HepG2 (cell line): ENCODE results near the gene ZNF264. TPM values are rescaled to one million over a fixed set of nuclear protein-coding genes. Genes with fewer than 3 reads are reported as not detected.

ENCODE experiments used
- ATAC-seq: fragments of 200-7000 bp; cut with Tn5 transposase; 3 replicates; pipeline ENCODE4 v1.9.1; 2020; ENCODE audit warnings: mild to moderate bottlenecking, moderate library complexity
- BruUV-seq: library from RNA; stranded (reverse); fragments of 400-500 nt; replicated peaks from 2 replicates; lab custom pipeline; 2021; lab: Mats Ljungman, UMichigan
- CTCF ChIA-PET: fragments of 300-600 bp; formaldehyde crosslinking; extraction: SDS; loops from one replicate; lab custom pipeline; 2021; ENCODE audit warnings: low total read pairs, inconsistent platforms, low intra/inter-chr PET ratio; lab: Yijun Ruan, JAX
- POLR2A ChIA-PET: fragments of 350-600 bp; sonication (Branson Sonifier 250); formaldehyde crosslinking; loops from one replicate; lab custom pipeline; 2020; ENCODE audit warnings: antibody characterized with exemption, inconsistent platforms; lab: Yijun Ruan, JAX
- DNase-seq: peaks from one replicate; pipeline ENCODE4 v3.0.0-alpha.2; 2015; ENCODE audit warnings: low spot score
- FAIRE-seq: peaks from 3 replicates; lab custom pipeline; 2011; peaks lifted over from hg19 to GRCh38; lab: Jason Lieb, UNC
- H2AFZ ChIP-seq: one replicate; pipeline ENCODE4 v1.6.1; 2011; ENCODE audit warnings: low read length, inconsistent platforms
- H3K27ac ChIP-seq: fragments of 300-600 bp; 3 replicates; pipeline ENCODE4 v1.8.0; 2011; ENCODE audit warnings: mixed run types, mild to moderate bottlenecking, mixed read lengths, low read length, inconsistent platforms; ENCODE audit not compliant: insufficient read depth; ENCODE audit errors: extremely low read length
- H3K27me3 ChIP-seq, 2 experiments: fragments of 200-600 bp in 1 of 2; 2 replicates in 1 of 2; 3 replicates in 1 of 2; pipeline versions ENCODE4 v1.6.0 to v1.8.0; 2011; ENCODE audit warnings: low read length in 2 of 2, mild to moderate bottlenecking in 2 of 2, moderate library complexity in 2 of 2, inconsistent platforms in 1 of 2; ENCODE audit not compliant: insufficient read depth in 2 of 2, control insufficient read depth in 1 of 2
- H3K36me3 ChIP-seq, 2 experiments: fragments of 200-600 bp in 1 of 2; replicated peaks in 1 of 2; 2 replicates in 1 of 2; 3 replicates in 1 of 2; pipeline versions ENCODE4 v1.5.1 to v1.8.0; 2011; ENCODE audit warnings: low read length in 2 of 2, inconsistent platforms in 1 of 2; ENCODE audit not compliant: insufficient read depth in 2 of 2, control insufficient read depth in 1 of 2
- H3K4me1 ChIP-seq: 2 replicates; pipeline ENCODE4 v1.5.1; 2012; ENCODE audit warnings: low read length, inconsistent platforms; ENCODE audit not compliant: insufficient read depth
- H3K4me2 ChIP-seq: 2 replicates; pipeline ENCODE4 v1.6.0; 2011; ENCODE audit warnings: low read depth, low read length, inconsistent platforms
- H3K4me3 ChIP-seq, 3 experiments: fragments of 200-600 bp in 1 of 3; sonication (generic), shearing (Covaris generic) in 1 of 3; replicated peaks in 1 of 3; 2 replicates each; pipeline ENCODE4 v1.5.1; 2011 to 2016; ENCODE audit warnings: low read length in 3 of 3, inconsistent platforms in 2 of 3, low read depth in 2 of 3, mild to moderate bottlenecking in 2 of 3, control low read depth in 1 of 3, mixed read lengths in 1 of 3; ENCODE audit not compliant: insufficient read depth in 1 of 3
- H3K79me2 ChIP-seq: one replicate; pipeline ENCODE4 v1.6.1; 2011; ENCODE audit warnings: low read length, inconsistent platforms; ENCODE audit not compliant: insufficient read depth
- H3K9ac ChIP-seq: 2 replicates; pipeline ENCODE4 v1.6.0; 2011; ENCODE audit warnings: mild to moderate bottlenecking, low read depth, low read length, inconsistent platforms; ENCODE audit not compliant: insufficient read depth
- H3K9me3 ChIP-seq: 2 replicates; pipeline ENCODE4 v1.5.1; 2012; ENCODE audit warnings: mild to moderate bottlenecking, low read length
- H4K20me1 ChIP-seq: 2 replicates; pipeline ENCODE4 v1.6.0; 2011; ENCODE audit warnings: inconsistent platforms, mild to moderate bottlenecking, low read length, moderate library complexity; ENCODE audit not compliant: insufficient read depth
- AGO2 ChIP-seq: fragments of 200-400 bp; formaldehyde crosslinking; optimal IDR thresholded peaks from 2 replicates; pipeline ENCODE3; 2017; ENCODE audit warnings: mild to moderate bottlenecking, low read depth, low read length, moderate library complexity
- HBP1 ChIP-seq: IDR thresholded peaks from 2 replicates; pipeline ENCODE4 v1.6.1; 2016; ENCODE audit warnings: low read depth, control low read depth
- PAXIP1 ChIP-seq: sonication (generic); formaldehyde crosslinking; conservative IDR thresholded peaks from 2 replicates; pipeline ENCODE4 v1.4.0; 2020; ENCODE audit warnings: mild to moderate bottlenecking, missing genetic modification reagents, moderate library complexity
- SATB2 ChIP-seq: sonication (generic); formaldehyde crosslinking; IDR thresholded peaks from 2 replicates; pipeline ENCODE4 v1.5.0; 2020; ENCODE audit warnings: missing genetic modification reagents
- SMAD9 ChIP-seq: sonication (generic); formaldehyde crosslinking; IDR thresholded peaks from 2 replicates; pipeline ENCODE4 v1.5.1; 2020; ENCODE audit warnings: mild to moderate bottlenecking, missing genetic modification reagents
- SRSF1 ChIP-seq: fragments of 200-400 bp; formaldehyde crosslinking; optimal IDR thresholded peaks from 2 replicates; pipeline ENCODE3; 2017; ENCODE audit warnings: mild to moderate bottlenecking, low read depth, low read length, moderate library complexity
- TIGD3 ChIP-seq: sonication (generic); formaldehyde crosslinking; IDR thresholded peaks from 2 replicates; pipeline ENCODE4 v1.5.1; 2020; ENCODE audit warnings: mild to moderate bottlenecking, missing genetic modification reagents, borderline replicate concordance
- ZNF7 ChIP-seq: IDR thresholded peaks from 2 replicates; pipeline ENCODE4 v1.6.1; 2016; ENCODE audit warnings: missing biosample characterization, missing genetic modification reagents
- WGBS: methylation state at CpG from one replicate; pipeline ENCODE4 v1.1.6; 2017; ENCODE audit warnings: low lambda C conversion rate; 5-methylcytosine and 5-hydroxymethylcytosine counted together
- in situ Hi-C: cut with HindIII; loops from 2 replicates; pipeline ENCODE4 v1.10.0; 2017; ENCODE audit warnings: low pct_unique_long_range_greater_than_20kb; ENCODE audit not compliant: extremely low pct_ligation_motif_present
- intact Hi-C: fragments of 100-400 bp; cut with micrococcal nuclease; formaldehyde crosslinking; loops from one replicate; pipeline ENCODE4 v1.10.0; 2022; ENCODE audit not compliant: unreplicated experiment
- polyA plus RNA-seq, 8 experiments: library from polyadenylated mRNA; depleted of rRNA in 3 of 8; stranded (reverse) in 7 of 8; unstranded in 1 of 8; fragments of >200 nt; fragmentation: Illumina TruSeq in 4 of 8; extraction: Trizol in 4 of 8; gene quantifications; 2 replicates each; pipeline versions ENCODE4 v1.2.1 to v1.2.3, GENCODE V29; 2011 to 2016; ENCODE audit warnings: low read depth in 4 of 8, missing spikeins in 1 of 8, mixed read lengths in 1 of 8; ENCODE audit not compliant: insufficient read depth in 1 of 8
- total RNA-seq, 5 experiments: library from RNA; depleted of rRNA; stranded (reverse); fragments of >200 nt; fragmentation: Illumina TruSeq; extraction: Trizol; gene quantifications; 2 replicates each; pipeline ENCODE4 v1.2.3, GENCODE V29; 2016; ENCODE audit warnings: low read depth in 1 of 5
- TF ChIP-seq, protein P1 (sequence below): sonication (generic); formaldehyde crosslinking; IDR thresholded peaks from 2 replicates; pipeline ENCODE4 v1.4.0; 2020; ENCODE audit warnings: missing genetic modification reagents, borderline replicate concordance

ZNF264 gene
- total and polyA plus RNA-seq, 2 of the 13 experiments (the other 11 are each of a cell fraction or from before 2014, with no cell fraction given): 3.5 to 17.6 TPM

DNA sequence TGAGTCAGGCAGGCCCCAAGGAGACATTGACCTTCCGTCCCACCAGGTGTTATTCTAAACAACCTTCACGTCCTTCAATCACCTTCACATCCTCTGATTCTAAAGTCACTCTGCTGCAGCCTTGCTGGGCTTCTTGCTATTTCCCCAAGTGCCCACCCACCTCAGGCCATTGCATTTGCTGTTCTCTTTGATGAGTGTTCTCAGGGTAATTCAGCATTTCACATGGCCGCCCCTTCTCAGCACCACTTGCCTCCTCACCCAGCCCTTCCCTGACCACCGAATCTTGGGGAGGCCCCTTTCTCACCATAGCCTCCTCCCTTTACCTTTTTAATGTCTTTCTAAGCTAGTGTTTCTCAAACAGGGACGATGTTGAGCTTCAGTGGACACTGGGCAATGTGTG, 53.8 kb downstream of the ZNF264 start (continued):
- TF ChIP-seq, protein P1, sequence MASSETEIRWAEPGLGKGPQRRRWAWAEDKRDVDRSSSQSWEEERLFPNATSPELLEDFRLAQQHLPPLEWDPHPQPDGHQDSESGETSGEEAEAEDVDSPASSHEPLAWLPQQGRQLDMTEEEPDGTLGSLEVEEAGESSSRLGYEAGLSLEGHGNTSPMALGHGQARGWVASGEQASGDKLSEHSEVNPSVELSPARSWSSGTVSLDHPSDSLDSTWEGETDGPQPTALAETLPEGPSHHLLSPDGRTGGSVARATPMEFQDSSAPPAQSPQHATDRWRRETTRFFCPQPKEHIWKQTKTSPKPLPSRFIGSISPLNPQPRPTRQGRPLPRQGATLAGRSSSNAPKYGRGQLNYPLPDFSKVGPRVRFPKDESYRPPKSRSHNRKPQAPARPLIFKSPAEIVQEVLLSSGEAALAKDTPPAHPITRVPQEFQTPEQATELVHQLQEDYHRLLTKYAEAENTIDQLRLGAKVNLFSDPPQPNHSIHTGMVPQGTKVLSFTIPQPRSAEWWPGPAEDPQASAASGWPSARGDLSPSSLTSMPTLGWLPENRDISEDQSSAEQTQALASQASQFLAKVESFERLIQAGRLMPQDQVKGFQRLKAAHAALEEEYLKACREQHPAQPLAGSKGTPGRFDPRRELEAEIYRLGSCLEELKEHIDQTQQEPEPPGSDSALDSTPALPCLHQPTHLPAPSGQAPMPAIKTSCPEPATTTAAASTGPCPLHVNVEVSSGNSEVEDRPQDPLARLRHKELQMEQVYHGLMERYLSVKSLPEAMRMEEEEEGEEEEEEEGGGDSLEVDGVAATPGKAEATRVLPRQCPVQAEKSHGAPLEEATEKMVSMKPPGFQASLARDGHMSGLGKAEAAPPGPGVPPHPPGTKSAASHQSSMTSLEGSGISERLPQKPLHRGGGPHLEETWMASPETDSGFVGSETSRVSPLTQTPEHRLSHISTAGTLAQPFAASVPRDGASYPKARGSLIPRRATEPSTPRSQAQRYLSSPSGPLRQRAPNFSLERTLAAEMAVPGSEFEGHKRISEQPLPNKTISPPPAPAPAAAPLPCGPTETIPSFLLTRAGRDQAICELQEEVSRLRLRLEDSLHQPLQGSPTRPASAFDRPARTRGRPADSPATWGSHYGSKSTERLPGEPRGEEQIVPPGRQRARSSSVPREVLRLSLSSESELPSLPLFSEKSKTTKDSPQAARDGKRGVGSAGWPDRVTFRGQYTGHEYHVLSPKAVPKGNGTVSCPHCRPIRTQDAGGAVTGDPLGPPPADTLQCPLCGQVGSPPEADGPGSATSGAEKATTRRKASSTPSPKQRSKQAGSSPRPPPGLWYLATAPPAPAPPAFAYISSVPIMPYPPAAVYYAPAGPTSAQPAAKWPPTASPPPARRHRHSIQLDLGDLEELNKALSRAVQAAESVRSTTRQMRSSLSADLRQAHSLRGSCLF (CRISPR knock-in tag): no peak
- TF ChIP-seq ZNF7 (CRISPR knock-in tag) (no peak), SRSF1 (no peak), HBP1 (CRISPR knock-in tag) (no peak)

DNA sequence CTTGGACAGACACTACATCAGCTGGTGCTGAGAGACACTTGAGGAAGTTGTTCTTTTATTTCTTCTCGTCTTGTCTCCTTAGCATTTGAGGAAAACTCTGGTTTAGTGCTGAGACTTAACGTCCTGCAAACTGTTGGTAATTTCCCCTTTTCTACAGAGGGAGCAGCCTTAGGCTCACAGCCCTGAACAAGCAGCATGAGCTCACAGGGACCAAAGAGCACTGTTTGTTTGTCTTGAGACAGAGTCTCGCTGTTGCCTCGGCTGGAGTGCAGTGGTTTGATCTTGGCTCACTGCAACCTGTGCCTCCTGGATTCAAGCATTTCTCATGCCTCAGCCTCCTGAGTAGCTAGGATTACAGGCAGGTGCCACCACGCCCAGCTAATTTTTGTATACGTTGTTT, 54.7 kb downstream of the ZNF264 start:
- peaks cover 46% of the 10 kb centered on the region for H3K4me1 ChIP-seq
- in situ Hi-C loops (no loop called here), intact Hi-C loops (no loop called here)
- no peak overlapping the region for H2AFZ ChIP-seq
- peak overlapping the region; percentile 59 for H3K27ac ChIP-seq
- H3K4me3 ChIP-seq: peak overlapping the region in 1 of 3 experiments; percentile 18; a peak in 1 of 6 replicates
- DNase-seq: peak; percentile 79
- no peaks in the 10 kb centered on the region for H4K20me1 ChIP-seq
- peaks cover 27% of the 10 kb centered on the region for H3K79me2 ChIP-seq
- peak overlapping the region; percentile 55 for H3K4me2 ChIP-seq
- H3K36me3 ChIP-seq: peaks cover 9 to 42% of the 10 kb centered on the region in 2 experiments
- H3K9ac ChIP-seq: peak overlapping the region; percentile 33; the same call in 1 of the 2 replicates
- FAIRE-seq: peak; percentile 99
- 12% methylated on average over 6 of the region's 6 CpGs for WGBS
- no peaks in the 10 kb centered on the region for H3K9me3 ChIP-seq
- CTCF ChIA-PET: no interaction called here
- no peaks in the 10 kb centered on the region; a peak in 1 of 5 replicates for H3K27me3 ChIP-seq
- BruUV-seq: no TSS peak
- ATAC-seq: peak; percentile 98
- POLR2A ChIA-PET: interaction anchor here (0.8 to 1.4 kb wide), 4 partner anchors 8 to 105 kb away, joined by 3 to 7 read pairs (median 4); partner anchors contain the start of gene ZNF304
- TF ChIP-seq SMAD9 (CRISPR knock-in tag) (no peak), TIGD3 (no peak), AGO2 (no peak), PAXIP1 (CRISPR knock-in tag) (peak; percentile 85), SATB2 (CRISPR knock-in tag) (no peak)
